ENCODE data around the gene PPM1H.

The PPM1H gene

GRCh38 chr12:62833634-62834033 lies 101.3 kb downstream of the PPM1H start:
- Histone ChIP-seq H3K9ac (ENCODE audit: low read depth, low read length) (no peak overlapping the region), H4K20me1 (ENCODE audit: insufficient read depth, low read length) (no peaks in the 10 kb centered on the region), H3K4me3 (ENCODE audit: low read depth in 1 of 2, low read length in 2 of 2) (no peak overlapping the region), H3K36me3 (ENCODE audit: insufficient read depth, low read length) (no peaks in the 10 kb centered on the region), H3K79me2 (ENCODE audit: insufficient read depth, low read length) (no peaks in the 10 kb centered on the region), H2AFZ (ENCODE audit: low read depth, low read length) (no peak overlapping the region), H3K4me2 (ENCODE audit: insufficient read depth, low read length) (no peak overlapping the region), H3K4me1 (ENCODE audit: insufficient read depth, low read length) (no peaks in the 10 kb centered on the region), H3K9me3 (ENCODE audit: insufficient read depth, low read length, severe bottlenecking) (no peaks in the 10 kb centered on the region), H3K27me3 (ENCODE audit: insufficient read depth, low read length, poor library complexity) (no peaks in the 10 kb centered on the region), H3K27ac (ENCODE audit: low read length) (no peak overlapping the region)
- no peak for DNase-seq
- TF ChIP-seq CTCF (IDR thresholded peaks at IDR 0.05; ENCODE audit: borderline replicate concordance, extremely low read depth, low read length, poor library complexity, severe bottlenecking) (no peak), EZH2 (IDR thresholded peaks at IDR 0.05; ENCODE audit: borderline replicate concordance, low read depth, low read length, severe bottlenecking) (no peak)
- ATAC-seq (ENCODE audit: insufficient read depth, low read depth): no peak

GRCh38 chr12:62832558-62832957 lies 102.4 kb downstream of the PPM1H start:
- ATAC-seq (ENCODE audit: insufficient read depth, low read depth): no peak
- TF ChIP-seq EZH2 (IDR thresholded peaks at IDR 0.05; ENCODE audit: borderline replicate concordance, low read depth, low read length, severe bottlenecking) (no peak), CTCF (IDR thresholded peaks at IDR 0.05; ENCODE audit: borderline replicate concordance, extremely low read depth, low read length, poor library complexity, severe bottlenecking) (no peak)
- H3K79me2 ChIP-seq (ENCODE audit: insufficient read depth, low read length): no peaks in the 10 kb centered on the region

GRCh38 chr12:62832027-62832426 lies 102.9 kb downstream of the PPM1H start:
- ATAC-seq (ENCODE audit: insufficient read depth, low read depth) (no peak), DNase-seq (no peak)
- no peak for TF ChIP-seq EZH2 (IDR thresholded peaks at IDR 0.05; ENCODE audit: borderline replicate concordance, low read depth, low read length, severe bottlenecking)
- TF ChIP-seq CTCF (IDR thresholded peaks at IDR 0.05; ENCODE audit: borderline replicate concordance, extremely low read depth, low read length, poor library complexity, severe bottlenecking): no peak
- Histone ChIP-seq H3K27ac (ENCODE audit: low read length) (no peak overlapping the region), H3K36me3 (ENCODE audit: insufficient read depth, low read length) (no peaks in the 10 kb centered on the region), H3K27me3 (ENCODE audit: insufficient read depth, low read length, poor library complexity) (no peaks in the 10 kb centered on the region), H2AFZ (ENCODE audit: low read depth, low read length) (no peak overlapping the region), H3K4me2 (ENCODE audit: insufficient read depth, low read length) (no peak overlapping the region), H3K4me3 (ENCODE audit: low read depth in 1 of 2, low read length in 2 of 2) (no peak overlapping the region), H3K79me2 (ENCODE audit: insufficient read depth, low read length) (no peaks in the 10 kb centered on the region), H3K9me3 (ENCODE audit: insufficient read depth, low read length, severe bottlenecking) (no peaks in the 10 kb centered on the region), H4K20me1 (ENCODE audit: insufficient read depth, low read length) (no peaks in the 10 kb centered on the region), H3K4me1 (ENCODE audit: insufficient read depth, low read length) (no peaks in the 10 kb centered on the region), H3K9ac (ENCODE audit: low read depth, low read length) (no peak overlapping the region)

More at GRCh38 chr12:62832558-62832957, 102.4 kb downstream of the PPM1H start:
- Histone ChIP-seq H3K27me3 (ENCODE audit: insufficient read depth, low read length, poor library complexity) (no peaks in the 10 kb centered on the region), H3K4me3 (ENCODE audit: low read depth in 1 of 2, low read length in 2 of 2) (no peak overlapping the region), H3K9me3 (ENCODE audit: insufficient read depth, low read length, severe bottlenecking) (no peaks in the 10 kb centered on the region), H4K20me1 (ENCODE audit: insufficient read depth, low read length) (no peaks in the 10 kb centered on the region), H3K4me2 (ENCODE audit: insufficient read depth, low read length) (no peak overlapping the region), H3K36me3 (ENCODE audit: insufficient read depth, low read length) (no peaks in the 10 kb centered on the region), H2AFZ (ENCODE audit: low read depth, low read length) (no peak overlapping the region), H3K27ac (ENCODE audit: low read length) (no peak overlapping the region), H3K9ac (ENCODE audit: low read depth, low read length) (no peak overlapping the region), H3K4me1 (ENCODE audit: insufficient read depth, low read length) (no peaks in the 10 kb centered on the region)
- DNase-seq: no peak

- no peak for TF ChIP-seq EZH2 (IDR thresholded peaks at IDR 0.05; ENCODE audit: borderline replicate concordance, low read depth, low read length, severe bottlenecking)
- TF ChIP-seq CTCF (IDR thresholded peaks at IDR 0.05; ENCODE audit: borderline replicate concordance, extremely low read depth, low read length, poor library complexity, severe bottlenecking): no peak
- no peaks in the 10 kb centered on the region for H3K9me3 ChIP-seq (ENCODE audit: insufficient read depth, low read length, severe bottlenecking)
- ATAC-seq (ENCODE audit: insufficient read depth, low read depth): no peak
- no peaks in the 10 kb centered on the region for H3K79me2 ChIP-seq (ENCODE audit: insufficient read depth, low read length)
- H3K4me2 ChIP-seq (ENCODE audit: insufficient read depth, low read length): no peak overlapping the region
- H3K36me3 ChIP-seq (ENCODE audit: insufficient read depth, low read length): no peaks in the 10 kb centered on the region
- no peak overlapping the region for H2AFZ ChIP-seq (ENCODE audit: low read depth, low read length)
- no peaks in the 10 kb centered on the region for H3K4me1 ChIP-seq (ENCODE audit: insufficient read depth, low read length)
- no peaks in the 10 kb centered on the region for H4K20me1 ChIP-seq (ENCODE audit: insufficient read depth, low read length)
- no peaks in the 10 kb centered on the region for H3K27me3 ChIP-seq (ENCODE audit: insufficient read depth, low read length, poor library complexity)
- no peak overlapping the region for H3K9ac ChIP-seq (ENCODE audit: low read depth, low read length)
- no peak overlapping the region for H3K4me3 ChIP-seq (ENCODE audit: low read depth in 1 of 2, low read length in 2 of 2)
- no peak for DNase-seq
- H3K27ac ChIP-seq (ENCODE audit: low read length): no peak overlapping the region
Observed at GRCh38 chr12:62827855-62828254, 107.1 kb downstream of the PPM1H start.
